RPMI8226 (cell line): Measurements from ENCODE around the gene RGL1.
"Not testable (repeated sequence)": the region's sequence is repeated elsewhere in the genome, so short reads cannot be mapped to it uniquely, and the experiment has no call there.

Experiments
- DNase-seq: peaks from one replicate; pipeline ENCODE4 v3.0.0-alpha.2; 2015

Gene RGL1

GRCh38 chr1:183804916-183805841 is at the start of gene RGL1:
Gene RGL1, plus strand, starts transcription at chr1:183805120. Its CDS starts 178 bp downstream, at chr1:183805298.
- peak; percentile 87 for DNase-seq

GRCh38 chr1:183756326-183756725 is 48.6 kb upstream of the RGL1 start:
- no peak for DNase-seq

- DNase-seq, result no peak
These were observed 47.9 kb upstream of the RGL1 start for GRCh38 chr1:183757061-183757460.

- no peak for DNase-seq
These were observed 46.0 kb upstream of the RGL1 start for GRCh38 chr1:183758913-183759312.

GRCh38 chr1:183760661-183761060 is 44.3 kb upstream of the RGL1 start:
- DNase-seq, result no peak

GRCh38 chr1:183761871-183762270 is 43.0 kb upstream of the RGL1 start:
- DNase-seq, result peak; percentile 48

- DNase-seq, result not testable (repeated sequence)
These were observed 42.1 kb upstream of the RGL1 start for GRCh38 chr1:183762856-183763255.

GRCh38 chr1:183764981-183765380 is 39.9 kb upstream of the RGL1 start:
- DNase-seq, result no peak

- peak; percentile 84 for DNase-seq
These were observed 34.7 kb upstream of the RGL1 start for GRCh38 chr1:183769956-183770815.

- DNase-seq, result no peak
These were observed 34.1 kb upstream of the RGL1 start for GRCh38 chr1:183770816-183771128.

- no peak for DNase-seq
These were observed 31.2 kb upstream of the RGL1 start for GRCh38 chr1:183773482-183774274.

- DNase-seq, result no peak
These were observed 30.0 kb upstream of the RGL1 start for GRCh38 chr1:183774938-183775337.

- DNase-seq, result no peak
These were observed 28.2 kb upstream of the RGL1 start for GRCh38 chr1:183776731-183777130.

GRCh38 chr1:183777328-183777727 is 27.6 kb upstream of the RGL1 start:
- DNase-seq, result no peak

GRCh38 chr1:183778045-183778444 is 26.9 kb upstream of the RGL1 start:
- no peak for DNase-seq

GRCh38 chr1:183778568-183779433 is 26.1 kb upstream of the RGL1 start:
- DNase-seq, result no peak

GRCh38 chr1:183780159-183780558 is 24.8 kb upstream of the RGL1 start:
- no peak for DNase-seq

GRCh38 chr1:183780757-183781156 is 24.2 kb upstream of the RGL1 start:
- no peak for DNase-seq

- no peak for DNase-seq
These were observed 21.6 kb upstream of the RGL1 start for GRCh38 chr1:183783342-183783741.

- peak; percentile 46 for DNase-seq
These were observed 20.9 kb upstream of the RGL1 start for GRCh38 chr1:183783767-183784637.

GRCh38 chr1:183785921-183786320 is 19.0 kb upstream of the RGL1 start:
- not testable (repeated sequence) for DNase-seq
